AG04449 (cell line): ENCODE data around the gene PGRMC2.

Experiments
- CTCF ChIA-PET: fragments of 350-600 bp; formaldehyde crosslinking; extraction: SDS; loops from one replicate; lab custom pipeline; 2021; ENCODE audit warnings: antibody characterized with exemption; lab: Yijun Ruan, JAX
- POLR2A ChIA-PET: fragments of 400-600, 350-600 bp; formaldehyde crosslinking; extraction: SDS; loops from one replicate; lab custom pipeline; 2020; ENCODE audit warnings: antibody characterized with exemption, inconsistent platforms; lab: Yijun Ruan, JAX
- DNase-seq: peaks from one replicate; pipeline ENCODE4 v3.0.0-alpha.2; 2010; ENCODE audit warnings: low read depth, low spot score
- H3K4me3 ChIP-seq: 2 replicates; pipeline ENCODE4 v1.5.1; 2011; ENCODE audit warnings: low read depth, mild to moderate bottlenecking, control low read depth, low read length
- TF ChIP-seq, protein P1 (sequence below): IDR thresholded peaks from one replicate; pipeline ENCODE4 v1.5.1; 2011; ENCODE audit warnings: mild to moderate bottlenecking, moderate library complexity, low read length, control low read depth, inconsistent platforms; ENCODE audit not compliant: insufficient read depth; ENCODE audit errors: missing control alignments

Gene PGRMC2

DNA sequence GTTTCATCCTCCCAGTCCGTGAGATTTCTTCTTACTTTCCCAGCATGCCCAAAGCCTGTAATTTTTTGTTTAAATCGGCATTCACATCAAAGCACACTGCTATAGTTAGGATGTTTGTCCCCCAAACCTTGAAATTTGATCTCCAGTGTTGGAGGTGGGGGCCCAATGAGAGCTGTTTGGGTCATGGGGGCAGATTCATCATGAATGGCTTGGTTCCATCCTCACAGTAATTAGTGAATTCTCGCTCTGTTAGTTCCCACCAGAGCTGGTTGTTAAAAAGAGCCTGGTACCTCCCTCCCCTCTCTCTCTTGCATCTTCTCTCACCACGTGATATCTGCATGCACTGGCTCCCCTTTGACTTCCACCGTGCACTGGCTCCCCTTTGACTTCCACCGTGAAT is 40.5 kb upstream of the PGRMC2 start:
- no peak overlapping the region for H3K4me3 ChIP-seq
- DNase-seq = no peak
- TF ChIP-seq, protein P1, sequence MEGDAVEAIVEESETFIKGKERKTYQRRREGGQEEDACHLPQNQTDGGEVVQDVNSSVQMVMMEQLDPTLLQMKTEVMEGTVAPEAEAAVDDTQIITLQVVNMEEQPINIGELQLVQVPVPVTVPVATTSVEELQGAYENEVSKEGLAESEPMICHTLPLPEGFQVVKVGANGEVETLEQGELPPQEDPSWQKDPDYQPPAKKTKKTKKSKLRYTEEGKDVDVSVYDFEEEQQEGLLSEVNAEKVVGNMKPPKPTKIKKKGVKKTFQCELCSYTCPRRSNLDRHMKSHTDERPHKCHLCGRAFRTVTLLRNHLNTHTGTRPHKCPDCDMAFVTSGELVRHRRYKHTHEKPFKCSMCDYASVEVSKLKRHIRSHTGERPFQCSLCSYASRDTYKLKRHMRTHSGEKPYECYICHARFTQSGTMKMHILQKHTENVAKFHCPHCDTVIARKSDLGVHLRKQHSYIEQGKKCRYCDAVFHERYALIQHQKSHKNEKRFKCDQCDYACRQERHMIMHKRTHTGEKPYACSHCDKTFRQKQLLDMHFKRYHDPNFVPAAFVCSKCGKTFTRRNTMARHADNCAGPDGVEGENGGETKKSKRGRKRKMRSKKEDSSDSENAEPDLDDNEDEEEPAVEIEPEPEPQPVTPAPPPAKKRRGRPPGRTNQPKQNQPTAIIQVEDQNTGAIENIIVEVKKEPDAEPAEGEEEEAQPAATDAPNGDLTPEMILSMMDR = no peak
- POLR2A ChIA-PET = no interaction called here
- CTCF ChIA-PET = no interaction called here

- H3K4me3 ChIP-seq = no peak overlapping the region
- DNase-seq = no peak
- TF ChIP-seq, protein P1 = no peak
- CTCF ChIA-PET = interaction anchor here (1.3 to 2.9 kb wide), 3 partner anchors 8 to 63 kb away, joined by 4 to 8 read pairs (median 7); no protein-coding TSS in a partner anchor
- POLR2A ChIA-PET = interaction anchor here (0.8 to 1.2 kb wide), 3 partner anchors 15 to 27 kb away, joined by 3 to 5 read pairs (median 3); no protein-coding TSS in a partner anchor
These were observed 35.8 kb upstream of the PGRMC2 start for GRCh38 chr4:128323401-128323800.

GRCh38 chr4:128322986-128323385 is 35.4 kb upstream of the PGRMC2 start:
- CTCF ChIA-PET = interaction anchor here (1.3 to 2.9 kb wide), 5 partner anchors 8 to 63 kb away, joined by 3 to 8 read pairs (median 4); no protein-coding TSS in a partner anchor
- no peak overlapping the region for H3K4me3 ChIP-seq
- DNase-seq = peak; percentile 72
- POLR2A ChIA-PET = interaction anchor here (0.6 to 1.4 kb wide), 6 partner anchors 15 to 48 kb away, joined by 3 to 5 read pairs (median 3); partner anchors contain the start of gene PGRMC2
- TF ChIP-seq, protein P1 = no peak

GRCh38 chr4:128322311-128322710 is 34.7 kb upstream of the PGRMC2 start:
- no peak for DNase-seq
- no peak overlapping the region for H3K4me3 ChIP-seq
- POLR2A ChIA-PET = interaction anchor here (0.6 to 1.4 kb wide), 7 partner anchors 16 to 49 kb away, joined by 3 to 9 read pairs (median 3); partner anchors contain the start of gene PGRMC2
- CTCF ChIA-PET = interaction anchor here (1.0 to 2.9 kb wide), 7 partner anchors 9 to 64 kb away, joined by 3 to 8 read pairs (median 3); no protein-coding TSS in a partner anchor
- TF ChIP-seq, protein P1 = no peak

DNA sequence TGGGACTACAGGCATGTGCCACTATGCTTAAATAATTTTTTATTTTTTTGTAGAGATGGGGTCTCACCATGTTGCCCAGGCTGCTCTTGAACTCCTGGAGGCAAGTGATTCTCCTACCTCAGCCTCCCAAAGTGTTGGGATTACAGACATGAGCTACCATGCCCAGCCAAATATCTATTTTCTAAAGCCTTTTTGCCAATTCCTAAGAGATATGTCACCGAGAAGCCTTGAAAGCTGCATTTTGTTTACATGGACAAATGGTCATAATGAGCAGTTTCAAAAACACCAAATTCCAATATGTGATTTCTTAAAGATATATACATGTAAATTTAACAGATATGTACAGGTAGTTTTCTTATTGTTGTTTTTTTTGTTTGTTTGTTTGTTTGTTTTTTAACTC is 33.0 kb upstream of the PGRMC2 start:
- POLR2A ChIA-PET = interaction anchor here (1.4 to 1.8 kb wide), 2 partner anchors 31 to 38 kb away, joined by 8 to 9 read pairs; no protein-coding TSS in a partner anchor
- CTCF ChIA-PET = interaction anchor here (1.0 to 2.9 kb wide), 5 partner anchors 9 to 129 kb away, joined by 3 to 8 read pairs (median 3); no protein-coding TSS in a partner anchor

More for the DNA sequence above, 33.0 kb upstream of the PGRMC2 start:
- TF ChIP-seq, protein P1 = no peak
- no peak for DNase-seq
- no peak overlapping the region for H3K4me3 ChIP-seq
